Measurements from ENCODE around the gene MFN2. TPM values are rescaled to one million over a fixed set of nuclear protein-coding genes. Genes with fewer than 3 reads are reported as not detected.
A peak's percentile ranks its signal among the peaks of the same experiment; 100 is the strongest.

Gene MFN2
- total RNA-seq, 6 donors from 2014 or later: 40.9 to 80.6 (median 71.0) TPM

DNA sequence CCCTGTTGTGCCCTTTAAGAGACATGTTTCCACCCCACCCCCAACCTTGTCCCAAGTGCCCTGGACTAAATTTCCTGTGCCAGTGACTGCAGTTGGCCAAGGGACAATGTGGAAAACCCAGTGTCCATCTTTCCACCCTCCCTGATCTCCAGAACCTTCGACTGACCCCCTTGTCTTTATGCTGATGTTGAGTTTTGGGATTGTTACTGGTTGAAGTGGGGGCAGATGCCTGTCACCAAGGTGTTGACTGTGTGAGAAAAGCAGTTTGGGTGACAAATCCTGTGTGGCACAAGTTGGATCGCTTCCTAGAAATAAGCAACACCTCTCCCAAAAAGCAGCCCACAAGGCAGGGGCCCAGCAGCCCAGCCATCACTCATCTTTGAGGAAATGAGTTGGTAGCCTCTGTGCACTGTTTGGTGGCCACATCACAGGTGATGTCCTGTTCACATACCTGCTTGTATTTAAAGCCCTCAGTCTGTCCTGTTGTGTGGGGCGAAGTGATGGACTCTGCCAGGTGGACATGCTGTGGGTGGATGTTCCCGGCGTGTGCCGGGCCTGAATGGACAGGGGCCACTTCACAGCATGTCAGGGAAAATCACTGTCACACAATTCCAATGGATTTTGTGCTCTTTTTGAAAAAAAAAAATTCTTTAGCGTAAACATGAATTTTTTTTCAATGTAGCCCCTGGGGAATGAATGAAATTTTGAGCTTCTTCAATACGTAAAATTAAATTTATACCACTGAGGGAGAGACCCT is 32.5 kb downstream of the MFN2 start:
- WGBS, 2 donors: 92 to 94% methylated on average over 7 to 8 of the region's 8 CpGs
- Histone ChIP-seq H3K4me3 (no peak overlapping the region), H3K27ac (no peak overlapping the region), H3K36me3 (peaks cover 18 to 60% (median 36%) of the 10 kb centered on the region in 4 donors), H3K27me3 (no peaks in the 10 kb centered on the region), H3K4me1 (peaks cover 0 to 9% (median 4%) of the 10 kb centered on the region in 4 donors), H3K9me3 (no peaks in the 10 kb centered on the region)
- no peak for TF ChIP-seq POLR2AphosphoS5 (IDR thresholded peaks at IDR 0.05)
- TF ChIP-seq, protein P1, sequence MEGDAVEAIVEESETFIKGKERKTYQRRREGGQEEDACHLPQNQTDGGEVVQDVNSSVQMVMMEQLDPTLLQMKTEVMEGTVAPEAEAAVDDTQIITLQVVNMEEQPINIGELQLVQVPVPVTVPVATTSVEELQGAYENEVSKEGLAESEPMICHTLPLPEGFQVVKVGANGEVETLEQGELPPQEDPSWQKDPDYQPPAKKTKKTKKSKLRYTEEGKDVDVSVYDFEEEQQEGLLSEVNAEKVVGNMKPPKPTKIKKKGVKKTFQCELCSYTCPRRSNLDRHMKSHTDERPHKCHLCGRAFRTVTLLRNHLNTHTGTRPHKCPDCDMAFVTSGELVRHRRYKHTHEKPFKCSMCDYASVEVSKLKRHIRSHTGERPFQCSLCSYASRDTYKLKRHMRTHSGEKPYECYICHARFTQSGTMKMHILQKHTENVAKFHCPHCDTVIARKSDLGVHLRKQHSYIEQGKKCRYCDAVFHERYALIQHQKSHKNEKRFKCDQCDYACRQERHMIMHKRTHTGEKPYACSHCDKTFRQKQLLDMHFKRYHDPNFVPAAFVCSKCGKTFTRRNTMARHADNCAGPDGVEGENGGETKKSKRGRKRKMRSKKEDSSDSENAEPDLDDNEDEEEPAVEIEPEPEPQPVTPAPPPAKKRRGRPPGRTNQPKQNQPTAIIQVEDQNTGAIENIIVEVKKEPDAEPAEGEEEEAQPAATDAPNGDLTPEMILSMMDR (IDR thresholded peaks at IDR 0.05): no peak
- no peak for TF ChIP-seq POLR2A (IDR thresholded peaks at IDR 0.05)
- TF ChIP-seq EP300 (IDR thresholded peaks at IDR 0.05): no peak
- no peak for ATAC-seq (ENCODE audit: low FRiP score in 2 of 2)
- no peak for DNase-seq

DNA sequence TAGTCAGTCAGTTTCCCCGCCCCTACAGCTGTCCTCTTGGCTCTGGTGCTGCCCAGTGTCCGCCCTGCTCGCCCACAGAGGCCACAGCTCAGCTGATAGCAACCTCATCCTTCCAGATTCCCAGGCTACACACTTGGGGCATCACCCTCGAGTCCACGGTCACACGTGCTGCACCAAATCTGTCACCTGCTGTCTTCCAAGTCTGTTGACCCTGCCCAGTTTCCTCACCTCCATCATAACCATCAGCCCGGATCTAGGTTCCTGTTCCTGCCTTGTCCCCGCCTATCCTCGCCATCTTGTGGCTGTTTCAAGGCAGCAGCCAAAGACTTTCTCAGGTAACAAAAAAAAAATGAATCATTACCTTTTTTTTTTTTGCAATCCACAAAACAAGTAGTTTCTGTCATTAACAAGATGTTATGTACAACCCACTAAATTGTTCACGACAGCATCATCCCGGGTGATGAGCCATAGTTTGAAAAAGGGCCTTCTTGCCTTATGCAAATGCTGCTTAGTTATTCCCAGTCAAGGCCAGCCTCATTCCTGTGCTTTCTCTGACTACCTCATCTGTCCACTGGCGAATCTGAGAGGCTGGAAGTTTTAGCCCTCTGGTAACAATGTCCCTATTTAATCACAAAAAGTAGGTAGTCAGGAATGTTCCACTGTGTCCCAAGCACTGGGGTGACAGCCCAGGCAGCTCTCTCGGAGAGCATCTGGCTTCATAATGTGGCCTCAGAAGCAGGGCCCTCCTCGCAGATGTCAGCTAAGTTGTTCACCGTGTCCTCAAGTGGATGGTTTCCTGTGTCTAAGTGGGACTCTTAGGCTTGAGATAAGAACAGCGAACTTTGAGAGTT is 34.1 kb downstream of the MFN2 start:
- H3K9me3 ChIP-seq: no peaks in the 10 kb centered on the region
- peak overlapping the region; percentile 47 to 65 (median 52) for H3K27ac ChIP-seq
- DNase-seq (peak in 1 of 2 donors; percentile 75), ATAC-seq (ENCODE audit: low FRiP score in 2 of 2) (peak in 1 of 2 donors; percentile 80)
- WGBS, 2 donors: 73 to 75% methylated on average over 16 of the region's 16 CpGs
- H3K36me3 ChIP-seq: peaks cover 18 to 45% (median 32%) of the 10 kb centered on the region in 4 donors
- no peaks in the 10 kb centered on the region for H3K27me3 ChIP-seq
- H3K4me1 ChIP-seq: peaks cover 0 to 9% (median 4%) of the 10 kb centered on the region in 4 donors
- H3K4me3 ChIP-seq: no peak overlapping the region
- TF ChIP-seq, protein P1 (IDR thresholded peaks at IDR 0.05): no peak
- no peak for TF ChIP-seq POLR2A (IDR thresholded peaks at IDR 0.05)
- TF ChIP-seq EP300 (IDR thresholded peaks at IDR 0.05): peak in 1 of 4 donors; percentile 15

DNA sequence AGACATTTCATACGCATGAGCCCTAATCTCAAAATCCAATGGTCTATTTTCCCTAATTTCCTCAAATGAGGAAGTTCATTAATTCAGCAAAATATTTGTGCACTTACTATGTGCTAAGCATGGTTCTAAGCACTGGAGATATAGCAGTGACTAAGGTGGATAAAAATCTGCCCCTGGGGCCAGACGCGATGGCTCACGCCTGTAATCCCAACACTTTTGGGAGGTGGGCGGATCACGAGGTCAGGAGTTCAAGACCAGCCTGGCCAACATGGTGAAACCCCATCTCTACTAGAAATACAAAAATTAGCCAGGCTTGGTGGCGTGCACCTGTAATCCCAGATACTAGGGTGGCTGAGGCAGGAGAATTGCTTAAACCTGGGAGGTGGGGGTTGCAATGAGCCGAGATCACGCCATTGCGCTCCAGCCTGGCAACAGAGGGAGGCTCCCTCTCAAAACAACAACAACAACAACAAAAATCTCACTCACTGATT is 34.8 kb downstream of the MFN2 start:
- Histone ChIP-seq H3K9me3 (no peaks in the 10 kb centered on the region), H3K36me3 (peaks cover 12 to 38% (median 26%) of the 10 kb centered on the region in 4 donors), H3K4me3 (no peak overlapping the region), H3K4me1 (peaks cover 2 to 11% (median 8%) of the 10 kb centered on the region in 4 donors), H3K27ac (peak overlapping the region; percentile 49 to 81 (median 60)), H3K27me3 (no peaks in the 10 kb centered on the region)
- TF ChIP-seq EP300 (IDR thresholded peaks at IDR 0.05) (no peak), POLR2A (IDR thresholded peaks at IDR 0.05) (no peak), POLR2AphosphoS5 (IDR thresholded peaks at IDR 0.05) (no peak)
- TF ChIP-seq, protein P1 (IDR thresholded peaks at IDR 0.05): no peak
- WGBS, 2 donors: 87 to 90% methylated on average over 10 of the region's 10 CpGs
- DNase-seq (no peak), ATAC-seq (ENCODE audit: low FRiP score in 2 of 2) (peak in 1 of 2 donors; percentile 0)

DNA sequence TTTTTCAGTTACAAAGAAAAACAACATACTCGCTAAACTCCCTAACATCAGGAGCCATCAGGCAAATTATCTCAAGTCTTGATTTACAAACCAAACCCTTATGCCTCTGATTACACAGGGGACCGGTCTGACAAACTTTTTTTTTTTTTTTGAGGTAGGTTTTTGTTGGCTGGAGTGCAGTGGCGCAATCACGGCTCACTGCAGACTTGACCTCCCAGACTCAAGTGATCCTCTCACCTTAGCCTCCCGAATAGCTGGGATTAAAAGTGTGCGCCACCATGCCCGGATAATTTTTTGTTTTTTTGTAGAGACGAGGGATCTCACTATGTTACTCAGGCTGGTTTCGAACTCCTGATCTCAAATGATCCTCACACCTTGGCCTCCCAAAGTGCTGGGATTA is 35.3 kb downstream of the MFN2 start:
- ATAC-seq (ENCODE audit: low FRiP score in 2 of 2) (no peak), DNase-seq (peak in 1 of 2 donors; percentile 48)
- peaks cover 9 to 34% (median 21%) of the 10 kb centered on the region in 4 donors for H3K36me3 ChIP-seq
- TF ChIP-seq EP300 (IDR thresholded peaks at IDR 0.05) (no peak), POLR2AphosphoS5 (IDR thresholded peaks at IDR 0.05) (no peak), POLR2A (IDR thresholded peaks at IDR 0.05) (no peak)
- TF ChIP-seq, protein P1 (IDR thresholded peaks at IDR 0.05): no peak
- H3K9me3 ChIP-seq: no peaks in the 10 kb centered on the region
- no peaks in the 10 kb centered on the region for H3K27me3 ChIP-seq
- H3K27ac ChIP-seq: peak overlapping the region; percentile 49 to 81 (median 60)
- peaks cover 6 to 15% (median 12%) of the 10 kb centered on the region in 4 donors for H3K4me1 ChIP-seq
- whole genome bisulfite sequencing, 2 donors: 76% methylated on average over 9 of the region's 9 CpGs
- no peak overlapping the region for H3K4me3 ChIP-seq
